GM21526 (cell line): Measurements from ENCODE around the gene PRR15.
"Not testable (repeated sequence)": the region's sequence is repeated elsewhere in the genome, so short reads cannot be mapped to it uniquely, and the experiment has no call there.

ENCODE experiments used
- ATAC-seq: cut with Tn5 transposase; IDR thresholded peaks from one replicate; pipeline ENCODE4 v1.9.1; 2021; ENCODE audit warnings: moderate library complexity; ENCODE audit not compliant: unreplicated experiment, low FRiP score

The PRR15 gene

DNA sequence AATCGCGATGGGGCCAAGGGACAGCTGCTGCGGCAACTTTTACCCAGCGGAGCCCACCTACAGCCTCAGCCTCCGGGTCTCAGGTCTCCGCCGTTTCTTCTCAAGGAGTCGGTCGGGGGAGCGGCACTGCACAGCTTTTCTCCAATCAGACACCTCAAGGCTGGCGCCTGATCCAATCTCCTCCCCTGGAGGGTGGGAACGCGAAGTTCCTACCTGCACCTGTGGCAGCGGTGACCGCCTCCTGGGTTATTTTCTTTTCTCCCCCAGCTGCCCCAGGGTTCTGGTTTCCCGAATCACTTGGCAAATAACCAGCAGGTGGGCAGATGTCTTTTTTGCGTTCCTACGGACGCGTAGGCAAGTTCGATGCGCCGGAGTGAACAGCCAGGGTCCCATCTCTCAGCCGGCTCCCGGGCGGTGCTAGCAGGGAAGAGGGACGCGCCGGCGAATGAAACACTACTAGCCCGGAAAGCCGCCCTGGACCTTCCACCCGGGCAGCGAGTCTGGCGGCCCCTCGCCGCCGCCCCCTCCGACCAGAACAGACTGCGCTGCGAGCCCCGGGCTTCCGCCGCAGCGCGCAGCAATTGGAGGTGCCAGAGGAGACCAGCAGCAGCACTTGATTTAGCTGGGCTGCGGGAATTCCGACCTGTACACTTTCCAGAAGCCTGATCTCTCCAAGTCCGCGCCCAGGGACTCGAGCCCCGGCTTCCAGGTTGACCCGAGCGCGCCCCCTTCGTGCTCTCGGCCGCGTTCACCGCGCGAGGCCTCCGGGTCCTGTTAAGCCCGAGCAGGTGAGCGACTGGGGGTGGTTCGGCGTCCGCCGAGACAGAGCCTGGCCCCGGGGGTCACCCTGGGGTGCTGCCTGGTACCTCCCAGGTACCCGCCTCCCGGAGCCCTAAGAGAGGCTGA is at the start of gene PRR15:
TSS of gene PRR15 (plus strand) at position 246 of the 906 bp plus-strand sequence. CDS start 2,495 bp downstream, outside the sequence.
- ATAC-seq: no peak

DNA sequence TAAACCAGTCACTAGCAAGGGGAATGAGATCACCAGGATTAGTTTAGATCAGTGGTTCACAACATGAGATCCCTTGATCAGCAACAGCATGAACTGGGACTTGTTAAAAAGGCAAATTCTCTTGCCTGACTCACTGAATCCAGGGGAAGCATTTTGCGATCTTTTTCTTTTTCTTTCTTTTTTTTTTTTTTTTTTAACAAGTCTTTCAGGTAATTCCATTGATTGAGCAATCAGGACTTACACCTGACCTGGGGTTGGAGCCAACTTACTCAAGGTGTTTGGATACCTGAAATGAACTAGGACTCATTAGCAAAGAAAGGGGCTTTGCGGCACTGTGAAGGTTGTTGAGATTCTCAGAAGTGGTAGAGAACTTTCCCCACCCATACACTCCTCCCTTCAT is 47.1 kb upstream of the PRR15 start:
- ATAC-seq: no peak

GRCh38 chr7:29518616-29519015 is 45.0 kb upstream of the PRR15 start:
- ATAC-seq: no peak

GRCh38 chr7:29523728-29524127 is 39.9 kb upstream of the PRR15 start:
- no peak for ATAC-seq

- no peak for ATAC-seq
Observed at GRCh38 chr7:29527505-29528108, 36.0 kb upstream of the PRR15 start.

- not testable (repeated sequence) for ATAC-seq
Observed at GRCh38 chr7:29528526-29528925, 35.1 kb upstream of the PRR15 start.

DNA sequence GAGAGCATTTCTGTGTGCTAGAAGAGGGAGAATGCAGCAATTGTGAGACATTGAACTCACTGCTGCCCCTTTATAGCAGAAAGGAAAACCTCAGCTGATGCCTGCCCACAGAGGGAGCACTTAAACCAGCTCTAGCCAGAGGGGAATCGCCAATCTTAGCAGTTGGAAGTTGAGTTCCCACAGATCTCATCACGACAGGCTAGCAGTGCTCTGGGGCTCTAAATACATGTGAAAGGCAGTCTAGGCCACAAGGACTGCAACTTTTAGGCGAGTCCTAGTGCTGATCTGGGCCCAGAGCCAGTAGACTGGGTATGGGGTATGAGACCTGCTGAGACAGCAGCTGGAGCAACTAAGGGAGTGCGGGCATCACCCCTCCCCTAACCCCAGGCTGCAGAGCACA is 25.2 kb upstream of the PRR15 start:
- ATAC-seq: no peak

GRCh38 chr7:29539471-29539870 is 24.2 kb upstream of the PRR15 start:
- no peak for ATAC-seq

DNA sequence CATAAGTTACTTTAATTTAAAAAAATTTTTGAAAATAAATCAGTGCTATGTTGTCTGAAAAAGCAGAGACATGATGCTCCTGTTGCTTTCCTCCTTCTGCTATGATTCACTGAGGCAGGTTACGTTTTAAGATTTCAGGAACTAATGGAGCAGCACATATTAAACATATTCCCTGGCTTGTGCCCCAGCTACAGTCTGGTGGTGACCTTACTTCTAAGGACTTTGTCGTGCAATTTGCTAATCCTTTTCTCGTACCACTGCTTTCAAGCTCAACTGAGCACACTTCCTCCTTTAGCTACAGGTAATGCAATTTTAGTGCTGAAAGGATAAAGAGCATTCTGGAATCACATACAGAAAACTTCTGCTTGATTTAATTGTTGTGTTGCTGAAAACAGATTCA is 16.2 kb upstream of the PRR15 start:
- no peak for ATAC-seq

DNA sequence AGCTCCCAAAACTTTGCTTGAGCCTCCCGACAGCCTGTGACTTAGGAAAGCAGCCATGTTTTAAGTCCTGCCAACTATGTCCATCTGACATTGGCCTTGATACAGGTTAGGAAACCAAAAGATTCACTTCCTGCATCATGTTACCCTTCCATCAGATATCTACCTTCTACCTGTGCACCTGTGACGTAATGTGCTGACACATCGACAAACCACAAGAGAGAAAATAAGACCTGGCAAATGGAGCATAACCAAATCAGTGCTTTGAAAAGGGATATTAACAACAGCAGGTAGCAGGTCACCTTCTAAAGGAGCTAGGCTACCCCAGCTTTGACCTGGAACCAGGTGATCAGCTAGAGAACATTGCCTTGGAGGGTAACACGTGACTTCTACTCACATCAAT is 14.8 kb upstream of the PRR15 start:
- ATAC-seq: no peak

DNA sequence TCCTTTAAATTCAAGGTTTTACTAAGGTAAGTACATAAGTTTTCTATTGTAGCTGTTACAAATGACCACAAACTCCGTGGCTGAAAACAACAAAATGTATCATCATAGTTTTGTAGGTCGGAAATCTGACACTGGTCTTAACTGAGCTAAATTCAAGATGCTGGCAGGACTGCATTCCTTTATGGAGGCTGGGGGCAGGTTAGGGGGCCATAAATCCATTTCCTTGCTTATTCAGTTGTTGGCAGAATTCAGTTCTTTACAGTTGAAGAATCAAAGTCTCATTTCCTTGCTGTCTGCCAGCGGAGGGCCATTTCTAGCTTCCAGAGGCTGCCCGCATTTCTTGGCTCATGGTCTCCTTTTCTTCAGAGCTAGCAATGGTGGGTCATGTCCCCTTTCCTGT is 11.2 kb upstream of the PRR15 start:
- ATAC-seq: no peak

GRCh38 chr7:29555061-29555460 is 8.6 kb upstream of the PRR15 start:
- ATAC-seq: no peak

GRCh38 chr7:29556405-29557195 is 7.0 kb upstream of the PRR15 start:
- no peak for ATAC-seq

DNA sequence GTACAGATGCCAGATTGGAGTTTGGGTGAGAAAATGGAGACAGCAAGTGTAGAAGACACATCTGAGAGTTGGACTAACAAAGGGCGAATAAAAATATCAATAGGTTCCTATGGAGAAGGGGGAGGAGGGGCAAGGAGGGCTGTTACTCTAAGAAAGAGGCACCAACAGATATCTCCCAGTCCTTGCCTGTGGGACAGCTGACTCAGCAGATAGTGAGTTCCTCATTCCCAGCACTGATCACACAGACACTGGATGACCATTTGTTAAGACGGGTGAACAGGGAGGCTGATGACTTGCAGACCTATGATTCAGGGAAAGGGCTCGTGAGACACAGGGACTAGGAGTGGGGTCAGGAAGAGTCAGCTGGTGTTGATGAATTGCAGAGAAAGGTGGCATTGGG is 5.7 kb upstream of the PRR15 start:
- no peak for ATAC-seq

DNA sequence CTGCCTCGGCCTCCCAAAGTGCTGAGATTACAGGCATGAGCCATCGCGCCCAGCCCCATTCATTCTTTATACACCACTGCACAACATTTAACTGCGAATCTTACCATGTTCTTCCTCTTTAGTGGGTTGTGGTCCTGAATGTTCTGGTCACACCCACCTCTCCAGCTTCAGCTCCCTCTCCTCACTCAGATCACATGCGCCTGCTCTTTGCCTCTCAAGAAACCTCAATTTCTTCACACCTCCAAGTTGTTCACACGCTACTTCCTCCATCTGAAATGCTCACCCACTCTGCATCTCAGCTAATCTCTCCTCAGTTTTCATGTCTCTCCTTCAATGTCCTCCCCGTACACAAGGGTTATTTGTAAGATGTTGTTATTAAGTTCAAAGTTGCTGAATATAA is 2.4 kb upstream of the PRR15 start:
- no peak for ATAC-seq

DNA sequence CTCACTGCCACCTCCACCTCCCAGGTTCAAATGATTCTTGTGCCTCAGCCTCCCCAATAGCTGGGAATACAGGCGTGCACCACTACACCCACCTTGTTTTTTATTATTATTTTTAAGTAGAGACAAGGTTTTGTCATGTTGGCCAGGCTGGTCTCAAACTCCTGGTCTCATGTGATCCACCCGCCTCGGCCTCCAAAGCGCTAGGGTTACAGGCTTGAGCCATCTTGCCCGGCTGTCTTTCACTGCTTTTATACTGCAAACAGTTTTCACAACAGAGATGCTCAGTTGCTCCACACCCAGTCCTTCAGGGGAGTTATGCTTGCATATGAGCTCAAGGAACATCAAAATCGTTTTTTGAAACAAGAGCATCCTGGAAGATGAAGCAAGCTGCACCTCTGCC is 1.3 kb upstream of the PRR15 start:
- no peak for ATAC-seq

DNA sequence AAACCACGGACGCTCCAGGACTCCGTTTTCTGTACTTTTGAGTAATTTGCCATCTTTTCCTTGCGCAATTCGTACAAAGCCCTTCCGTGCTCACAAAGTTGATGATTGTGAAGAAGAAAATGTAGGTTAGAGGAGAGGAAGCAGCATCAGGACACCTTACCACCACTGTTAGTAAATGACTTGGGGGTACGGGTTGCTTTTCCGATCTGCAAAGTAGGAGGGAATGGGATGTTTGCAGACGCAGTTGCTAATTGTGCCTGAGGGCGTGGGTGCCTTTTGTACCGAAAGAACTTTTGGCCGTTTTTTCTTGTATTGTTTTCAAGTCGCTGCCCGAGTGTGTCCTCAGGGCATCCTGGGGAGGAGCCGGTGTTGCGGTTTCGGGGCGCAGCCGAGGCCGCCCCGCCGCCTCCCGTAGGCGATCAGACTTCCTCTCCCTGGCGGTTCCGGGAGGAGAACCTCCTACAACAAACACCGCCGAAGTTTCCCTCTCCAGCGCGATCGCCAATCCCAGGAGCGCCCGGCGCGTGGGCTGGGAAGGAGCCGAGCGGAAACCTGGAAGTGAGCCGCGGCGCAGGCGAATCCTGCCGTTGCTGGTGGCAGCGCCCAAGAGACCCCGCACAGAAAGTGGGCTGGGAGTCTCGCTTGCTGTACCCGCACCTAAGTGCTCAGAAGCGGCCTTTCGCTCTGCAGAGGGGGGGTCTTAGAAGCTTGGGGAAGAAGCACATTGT is 1.0 kb downstream of the PRR15 start:
- no peak for ATAC-seq

- ATAC-seq: no peak
Observed at GRCh38 chr7:29565224-29565630, 1.6 kb downstream of the PRR15 start.

DNA sequence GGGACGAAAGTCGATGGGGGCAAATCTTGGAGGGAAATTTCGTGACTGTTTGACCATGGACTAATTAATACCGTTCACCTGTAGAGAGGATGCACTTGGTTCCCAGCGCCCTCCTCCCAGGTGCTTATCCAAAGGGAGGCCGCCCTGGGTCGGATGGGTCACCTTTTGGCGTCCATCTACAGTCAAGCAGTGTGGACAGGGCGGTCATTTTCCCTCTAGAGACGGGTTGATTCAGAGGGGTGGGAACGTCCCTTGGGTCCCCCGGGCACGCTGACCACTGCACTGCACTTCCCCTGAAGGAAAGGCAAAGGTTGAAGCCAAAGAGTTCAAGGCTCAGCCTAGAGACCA is 2.0 kb downstream of the PRR15 start:
- no peak for ATAC-seq

DNA sequence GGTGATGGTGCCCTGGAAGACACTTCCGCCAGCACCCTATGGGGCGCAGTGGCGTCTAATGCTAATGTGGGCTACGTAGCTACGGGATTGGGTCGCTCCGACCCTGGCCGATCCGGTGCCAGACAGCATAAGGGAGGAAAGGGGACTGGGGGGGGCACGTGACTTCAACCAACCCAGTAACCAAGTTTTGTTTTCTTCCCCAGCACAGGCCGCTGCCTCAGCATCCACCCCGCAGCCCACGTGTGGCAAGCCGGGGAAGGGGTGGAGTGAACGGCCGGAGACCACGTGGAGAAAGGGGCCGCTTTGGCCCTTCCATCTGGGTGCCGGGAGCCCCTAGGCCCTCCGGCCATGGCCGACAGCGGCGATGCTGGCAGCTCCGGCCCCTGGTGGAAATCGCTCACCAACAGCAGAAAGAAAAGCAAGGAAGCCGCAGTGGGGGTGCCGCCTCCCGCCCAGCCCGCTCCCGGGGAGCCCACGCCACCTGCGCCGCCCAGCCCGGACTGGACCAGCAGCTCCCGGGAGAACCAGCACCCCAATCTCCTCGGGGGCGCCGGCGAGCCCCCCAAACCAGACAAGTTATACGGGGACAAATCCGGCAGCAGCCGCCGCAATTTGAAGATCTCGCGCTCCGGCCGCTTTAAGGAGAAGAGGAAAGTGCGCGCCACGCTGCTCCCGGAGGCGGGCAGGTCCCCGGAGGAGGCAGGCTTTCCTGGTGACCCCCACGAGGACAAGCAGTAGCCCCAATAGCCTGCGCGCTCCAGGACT is 2.5 kb downstream of the PRR15 start:
- ATAC-seq: no peak
